Astrocyte (in vitro differentiated cells and primary cell): ENCODE results near the gene IER5L.

Experiments
- EZH2 ChIP-seq: IDR thresholded peaks from 2 replicates; pipeline ENCODE4 v1.6.1; 2012; ENCODE audit warnings: mild to moderate bottlenecking, low read length, inconsistent platforms; ENCODE audit not compliant: insufficient read depth
- TF ChIP-seq, protein P1 (sequence below): IDR thresholded peaks from 2 replicates; pipeline ENCODE4 v1.5.1; 2011; ENCODE audit warnings: low read depth, mild to moderate bottlenecking, inconsistent platforms, low read length, moderate library complexity; ENCODE audit not compliant: insufficient read depth

DNA sequence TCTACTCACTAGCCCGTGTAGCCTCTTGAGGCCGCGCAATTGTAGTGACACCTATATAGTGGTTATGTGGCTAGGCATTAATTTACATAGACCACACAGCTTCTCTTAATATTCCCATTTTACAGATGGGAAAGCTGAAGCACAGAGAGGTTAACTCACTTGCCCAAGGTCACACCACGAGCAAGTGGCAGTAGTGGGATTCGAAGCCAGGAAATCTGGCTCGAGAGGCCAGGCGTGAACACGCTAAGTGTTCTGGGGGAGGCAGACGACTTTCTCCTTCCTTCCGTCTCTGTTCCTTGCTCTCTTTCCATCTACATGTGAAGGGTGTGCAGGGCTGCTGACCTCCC is 49.8 kb upstream of the IER5L start:
- no peak for TF ChIP-seq EZH2
- TF ChIP-seq, protein P1, sequence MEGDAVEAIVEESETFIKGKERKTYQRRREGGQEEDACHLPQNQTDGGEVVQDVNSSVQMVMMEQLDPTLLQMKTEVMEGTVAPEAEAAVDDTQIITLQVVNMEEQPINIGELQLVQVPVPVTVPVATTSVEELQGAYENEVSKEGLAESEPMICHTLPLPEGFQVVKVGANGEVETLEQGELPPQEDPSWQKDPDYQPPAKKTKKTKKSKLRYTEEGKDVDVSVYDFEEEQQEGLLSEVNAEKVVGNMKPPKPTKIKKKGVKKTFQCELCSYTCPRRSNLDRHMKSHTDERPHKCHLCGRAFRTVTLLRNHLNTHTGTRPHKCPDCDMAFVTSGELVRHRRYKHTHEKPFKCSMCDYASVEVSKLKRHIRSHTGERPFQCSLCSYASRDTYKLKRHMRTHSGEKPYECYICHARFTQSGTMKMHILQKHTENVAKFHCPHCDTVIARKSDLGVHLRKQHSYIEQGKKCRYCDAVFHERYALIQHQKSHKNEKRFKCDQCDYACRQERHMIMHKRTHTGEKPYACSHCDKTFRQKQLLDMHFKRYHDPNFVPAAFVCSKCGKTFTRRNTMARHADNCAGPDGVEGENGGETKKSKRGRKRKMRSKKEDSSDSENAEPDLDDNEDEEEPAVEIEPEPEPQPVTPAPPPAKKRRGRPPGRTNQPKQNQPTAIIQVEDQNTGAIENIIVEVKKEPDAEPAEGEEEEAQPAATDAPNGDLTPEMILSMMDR: no peak
